ENCODE results near the gene HYAL3. TPM values are rescaled to one million over a fixed set of nuclear protein-coding genes. Genes with fewer than 3 reads are reported as not detected.

HYAL3 gene
- total and polyA plus RNA-seq, 2 of the 8 experiments (the other 6 are each of a cell fraction or from before 2014, with no cell fraction given) = 3.2 to 12.2 TPM

GRCh38 chr3:50250514-50250913, 48.7 kb downstream of the HYAL3 start (continued):
- no peak for TF ChIP-seq SIX5 (IDR thresholded peaks at IDR 0.05; ENCODE audit: low read depth, low read length)

Measured in H1 (cell line).